GM21390 (cell line): ENCODE results near the gene ZNF831.

ENCODE experiments used
- ATAC-seq: cut with Tn5 transposase; IDR thresholded peaks from one replicate; pipeline ENCODE4 v1.9.1; 2021; ENCODE audit not compliant: unreplicated experiment

ZNF831 gene

DNA sequence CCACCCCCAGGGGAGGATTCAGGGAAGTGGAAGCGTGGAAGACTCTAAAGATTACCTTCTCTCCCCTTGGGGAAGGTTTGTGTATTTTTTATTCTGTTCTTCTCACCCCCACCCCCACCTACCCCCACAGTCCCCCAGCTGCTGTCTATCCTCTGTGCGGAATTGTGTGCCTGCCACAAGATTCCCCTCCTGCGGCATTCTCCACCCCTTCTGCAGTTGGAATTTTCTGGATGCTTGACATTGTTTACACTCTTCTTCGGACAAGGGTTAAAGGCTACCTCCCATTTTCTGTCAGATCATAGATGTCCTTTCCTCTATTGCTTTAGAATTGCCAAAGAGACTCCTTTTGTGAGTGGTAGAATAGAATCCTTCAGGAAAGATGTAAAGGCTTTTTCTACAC lies 76.4 kb downstream of the ZNF831 start:
- ATAC-seq: no peak

GRCh38 chr20:59242714-59243626 lies 79.3 kb downstream of the ZNF831 start:
- no peak for ATAC-seq

- ATAC-seq: no peak
Measured at GRCh38 chr20:59246691-59247400, 83.2 kb downstream of the ZNF831 start.

- ATAC-seq: no peak
Measured at GRCh38 chr20:59247731-59248684, 84.4 kb downstream of the ZNF831 start.

DNA sequence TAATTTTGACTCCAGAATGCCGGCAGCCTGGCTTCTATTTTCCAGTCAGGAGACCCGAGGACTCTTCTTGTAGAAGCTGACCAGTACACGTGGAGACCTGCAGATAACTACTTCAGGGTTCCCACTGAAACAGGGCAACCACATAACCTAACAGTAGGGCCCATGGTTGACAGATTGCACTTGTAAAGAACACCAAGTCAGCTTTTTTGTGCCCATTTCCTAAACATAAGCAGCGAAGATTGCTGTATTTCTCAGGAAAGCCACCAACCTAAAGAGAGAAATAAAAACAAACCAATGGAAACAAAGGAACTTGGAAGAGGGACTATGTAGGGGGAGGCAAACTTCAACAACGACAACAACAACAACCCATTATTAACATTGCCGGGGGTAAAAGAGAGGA lies 86.7 kb downstream of the ZNF831 start:
- ATAC-seq: no peak

- no peak for ATAC-seq
Measured at GRCh38 chr20:59253325-59253724, 89.7 kb downstream of the ZNF831 start.

- ATAC-seq: no peak
Measured at GRCh38 chr20:59253779-59254319, 90.2 kb downstream of the ZNF831 start.

- no peak for ATAC-seq
Measured at GRCh38 chr20:59255256-59255655, 91.6 kb downstream of the ZNF831 start.

DNA sequence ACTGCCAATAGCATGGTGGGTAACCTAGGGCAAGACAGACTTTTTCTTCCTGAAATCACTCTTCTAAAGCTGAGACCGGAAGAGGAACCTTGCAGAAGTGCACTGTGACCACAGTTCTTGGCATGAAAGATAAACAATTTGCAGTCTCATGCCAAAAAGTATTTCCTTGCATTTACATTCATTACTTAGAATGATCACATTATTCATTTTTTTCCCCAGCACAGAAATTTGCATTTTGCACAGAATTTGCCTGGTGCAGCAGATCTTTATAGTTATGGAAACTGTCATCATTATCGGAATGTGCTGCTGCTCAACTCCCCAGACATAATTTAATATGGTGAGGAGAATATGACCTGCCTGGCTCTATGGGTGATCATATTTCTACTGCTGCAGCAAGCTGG lies 94.6 kb downstream of the ZNF831 start:
- no peak for ATAC-seq

- ATAC-seq: no peak
Measured at GRCh38 chr20:59259946-59260345, 96.3 kb downstream of the ZNF831 start.

DNA sequence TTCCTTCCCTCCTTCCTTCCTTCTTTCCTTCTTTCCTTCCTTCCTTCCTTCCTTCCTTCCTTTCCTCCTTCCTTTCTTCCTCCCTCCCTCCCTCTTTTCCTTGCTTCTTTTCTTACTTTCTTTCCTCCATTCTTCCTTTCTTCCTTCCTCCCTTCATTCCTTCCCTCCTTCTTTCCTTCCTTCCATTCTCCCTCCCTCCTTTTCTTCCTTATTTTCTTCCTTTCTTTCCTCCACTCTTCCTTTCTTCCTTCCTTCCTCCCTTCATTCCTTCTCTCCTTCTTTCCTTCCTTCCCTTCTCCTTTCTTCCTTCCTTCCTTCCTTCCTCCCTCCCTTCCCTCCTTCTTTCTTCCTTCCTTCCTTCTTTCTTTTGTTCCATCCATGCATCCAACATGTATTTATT lies 101.7 kb downstream of the ZNF831 start:
- ATAC-seq: no peak

DNA sequence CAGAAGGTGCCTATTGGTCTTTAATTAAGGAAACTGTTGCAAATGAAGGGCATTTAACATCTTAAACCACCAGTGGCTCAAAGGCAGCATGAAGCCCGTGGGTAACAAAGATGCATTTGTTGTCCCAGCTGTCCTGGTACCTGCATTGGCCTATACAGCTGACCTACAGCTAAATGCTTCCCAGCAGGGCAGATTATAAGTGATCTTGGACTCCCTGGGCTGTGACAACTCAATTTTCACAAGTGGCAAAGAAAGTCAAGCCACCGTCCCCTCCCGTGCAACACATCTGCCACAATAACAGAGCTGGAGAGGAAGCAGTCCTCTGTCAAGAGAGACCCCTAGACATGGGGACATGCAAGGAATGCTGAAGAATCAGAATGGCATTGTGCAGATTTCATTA lies 105.2 kb downstream of the ZNF831 start:
- ATAC-seq: no peak

GRCh38 chr20:59269411-59270025 lies 105.9 kb downstream of the ZNF831 start:
- ATAC-seq: no peak

DNA sequence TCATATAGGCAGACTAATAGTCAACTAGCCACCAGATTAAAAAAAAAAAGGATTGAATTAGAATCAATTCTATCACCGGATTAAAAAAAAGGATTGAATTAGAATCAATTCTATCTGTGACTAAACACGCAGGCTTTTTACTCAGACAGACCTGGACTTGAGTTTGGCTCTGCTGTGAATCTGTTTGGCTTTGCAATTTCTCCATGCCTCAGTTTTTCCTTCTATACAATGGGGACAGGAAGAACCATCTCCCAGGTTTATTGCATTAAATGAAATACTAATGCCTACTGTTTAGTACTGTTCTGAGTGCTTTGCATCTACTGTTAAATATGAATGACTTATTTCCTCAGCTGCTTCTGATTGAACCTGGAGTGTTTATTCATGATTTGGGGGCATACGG lies 106.8 kb downstream of the ZNF831 start:
- no peak for ATAC-seq

- no peak for ATAC-seq
Measured at GRCh38 chr20:59273739-59274357, 110.2 kb downstream of the ZNF831 start.

- ATAC-seq: no peak
Measured at GRCh38 chr20:59276938-59277337, 113.3 kb downstream of the ZNF831 start.

DNA sequence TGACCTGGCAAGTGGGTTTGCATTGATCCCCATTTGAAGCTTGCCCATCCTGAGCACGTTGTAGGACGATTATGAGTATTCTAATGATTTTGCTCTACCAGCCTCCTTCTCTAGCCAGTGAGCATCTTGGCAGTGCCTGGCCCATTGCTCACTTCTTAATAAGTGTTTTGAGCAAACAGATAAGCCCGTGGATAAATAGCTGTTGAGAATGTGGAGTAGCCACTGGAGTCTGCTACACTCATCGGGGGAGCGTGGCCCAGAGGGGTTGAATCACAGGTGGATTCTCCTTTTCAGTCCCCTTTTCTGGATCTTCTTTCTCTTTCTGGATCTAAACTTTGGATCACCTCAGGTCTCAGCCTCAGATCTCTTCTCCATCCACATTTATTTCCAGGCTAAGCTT lies 120.8 kb downstream of the ZNF831 start:
- no peak for ATAC-seq

- ATAC-seq: no peak
Measured at GRCh38 chr20:59289994-59290393, 126.4 kb downstream of the ZNF831 start.

- ATAC-seq: no peak
Measured at GRCh38 chr20:59291740-59292383, 128.2 kb downstream of the ZNF831 start.
